ENCODE measurements around the gene C3orf33. TPM values are rescaled to one million over a fixed set of nuclear protein-coding genes. Genes with fewer than 3 reads are reported as not detected.
"Not testable (repeated sequence)": the region's sequence is repeated elsewhere in the genome, so short reads cannot be mapped to it uniquely, and the experiment has no call there.

The C3orf33 gene
- total and polyA plus RNA-seq, 2 experiments from 2014 or later: 6.4 to 9.4 TPM

DNA sequence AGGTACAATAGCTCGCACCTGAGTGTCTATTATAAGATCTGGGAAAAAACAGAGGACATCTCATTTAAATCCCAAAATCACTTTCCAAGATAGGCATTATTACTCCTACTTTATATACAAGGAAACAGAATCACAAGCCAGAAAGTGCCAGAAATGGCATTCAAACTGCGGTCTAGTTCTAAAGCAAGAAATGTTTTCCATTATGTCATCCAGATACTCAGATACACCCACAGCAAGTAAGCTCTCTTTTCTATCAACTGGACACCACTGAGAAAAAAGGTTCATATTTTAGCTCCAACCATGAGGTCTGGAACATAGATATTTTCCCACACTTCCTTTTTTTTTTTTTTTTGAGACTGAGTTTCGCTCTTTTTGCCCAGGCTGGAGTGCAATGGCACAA, 40.0 kb upstream of the C3orf33 start:
- H3K4me1 ChIP-seq (ENCODE audit: insufficient read depth): peaks cover 16% of the 10 kb centered on the region
- no peaks in the 10 kb centered on the region for H3K27me3 ChIP-seq
- peaks cover 11% of the 10 kb centered on the region for H4K20me1 ChIP-seq (ENCODE audit: insufficient read depth, poor library complexity, severe bottlenecking)
- peaks cover 66% of the 10 kb centered on the region for H3K79me2 ChIP-seq
- H3K9me3 ChIP-seq (ENCODE audit: low read depth): no peaks in the 10 kb centered on the region
- H3K4me3 ChIP-seq: no peak overlapping the region
- H3K36me3 ChIP-seq (replicated peaks; ENCODE audit: insufficient read depth, low read depth): no peaks in the 10 kb centered on the region
- no peaks in the 10 kb centered on the region for H3K9me2 ChIP-seq (replicated peaks; ENCODE audit: insufficient read depth)
- H2AFZ ChIP-seq: no peak overlapping the region
- 94% methylated on average over 3 of the region's 3 CpGs for WGBS (ENCODE audit: low lambda C conversion rate, missing lambda C conversion rate)
- H3K4me2 ChIP-seq: no peak overlapping the region
- no peak for DNase-seq (ENCODE audit: low spot score)
- H3K27ac ChIP-seq: no peak overlapping the region
- TF ChIP-seq, protein P1, sequence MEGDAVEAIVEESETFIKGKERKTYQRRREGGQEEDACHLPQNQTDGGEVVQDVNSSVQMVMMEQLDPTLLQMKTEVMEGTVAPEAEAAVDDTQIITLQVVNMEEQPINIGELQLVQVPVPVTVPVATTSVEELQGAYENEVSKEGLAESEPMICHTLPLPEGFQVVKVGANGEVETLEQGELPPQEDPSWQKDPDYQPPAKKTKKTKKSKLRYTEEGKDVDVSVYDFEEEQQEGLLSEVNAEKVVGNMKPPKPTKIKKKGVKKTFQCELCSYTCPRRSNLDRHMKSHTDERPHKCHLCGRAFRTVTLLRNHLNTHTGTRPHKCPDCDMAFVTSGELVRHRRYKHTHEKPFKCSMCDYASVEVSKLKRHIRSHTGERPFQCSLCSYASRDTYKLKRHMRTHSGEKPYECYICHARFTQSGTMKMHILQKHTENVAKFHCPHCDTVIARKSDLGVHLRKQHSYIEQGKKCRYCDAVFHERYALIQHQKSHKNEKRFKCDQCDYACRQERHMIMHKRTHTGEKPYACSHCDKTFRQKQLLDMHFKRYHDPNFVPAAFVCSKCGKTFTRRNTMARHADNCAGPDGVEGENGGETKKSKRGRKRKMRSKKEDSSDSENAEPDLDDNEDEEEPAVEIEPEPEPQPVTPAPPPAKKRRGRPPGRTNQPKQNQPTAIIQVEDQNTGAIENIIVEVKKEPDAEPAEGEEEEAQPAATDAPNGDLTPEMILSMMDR (IDR thresholded peaks at IDR 0.05; ENCODE audit: poor library complexity): no peak
- TF ChIP-seq EZH2phosphoT487 (IDR thresholded peaks at IDR 0.05; ENCODE audit: low read depth, severe bottlenecking, unreplicated experiment): no peak
- TF ChIP-seq EZH2 (IDR thresholded peaks at IDR 0.05; ENCODE audit: borderline replicate concordance): no peak

DNA sequence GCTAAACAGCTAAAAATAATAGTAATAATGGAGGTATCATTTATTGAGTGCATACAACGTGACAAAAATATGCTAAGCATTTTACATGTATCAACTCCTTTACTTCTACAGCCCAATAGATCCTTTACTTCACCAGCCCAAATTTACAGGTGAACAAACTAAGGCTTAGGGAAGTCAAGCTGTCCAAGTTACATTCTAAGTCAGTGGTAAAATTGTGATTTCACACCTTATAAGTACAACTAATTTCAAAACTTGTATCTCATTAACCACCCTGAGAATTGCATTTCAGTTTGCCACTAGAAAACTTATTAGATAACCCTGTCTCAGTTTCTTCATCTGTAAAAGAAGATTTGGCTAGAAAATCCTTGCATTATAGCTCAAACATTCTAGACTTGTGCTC, 37.5 kb upstream of the C3orf33 start:
- Histone ChIP-seq H4K20me1 (ENCODE audit: insufficient read depth, poor library complexity, severe bottlenecking) (peaks cover 7% of the 10 kb centered on the region), H3K79me2 (peaks cover 41% of the 10 kb centered on the region), H3K36me3 (replicated peaks; ENCODE audit: insufficient read depth, low read depth) (no peaks in the 10 kb centered on the region), H3K4me1 (ENCODE audit: insufficient read depth) (no peaks in the 10 kb centered on the region), H3K4me2 (no peak overlapping the region), H3K27me3 (no peaks in the 10 kb centered on the region), H3K9me2 (replicated peaks; ENCODE audit: insufficient read depth) (no peaks in the 10 kb centered on the region), H3K9me3 (ENCODE audit: low read depth) (no peaks in the 10 kb centered on the region), H2AFZ (no peak overlapping the region), H3K27ac (no peak overlapping the region), H3K4me3 (no peak overlapping the region)
- no peak for DNase-seq (ENCODE audit: low spot score)
- no peak for TF ChIP-seq EZH2phosphoT487 (IDR thresholded peaks at IDR 0.05; ENCODE audit: low read depth, severe bottlenecking, unreplicated experiment)
- TF ChIP-seq, protein P1 (IDR thresholded peaks at IDR 0.05; ENCODE audit: poor library complexity): no peak
- no peak for TF ChIP-seq EZH2 (IDR thresholded peaks at IDR 0.05; ENCODE audit: borderline replicate concordance)
- 91% methylated on average over 1 of the region's 1 CpG for WGBS (ENCODE audit: low lambda C conversion rate, missing lambda C conversion rate)

- DNase-seq (ENCODE audit: low spot score): no peak
- no peaks in the 10 kb centered on the region for H3K9me3 ChIP-seq (ENCODE audit: low read depth)
- no peak overlapping the region for H2AFZ ChIP-seq
- no peak overlapping the region for H3K4me2 ChIP-seq
- H4K20me1 ChIP-seq (ENCODE audit: insufficient read depth, poor library complexity, severe bottlenecking): peaks cover 2% of the 10 kb centered on the region
- no peaks in the 10 kb centered on the region for H3K4me1 ChIP-seq (ENCODE audit: insufficient read depth)
- no peaks in the 10 kb centered on the region for H3K79me2 ChIP-seq
- no peaks in the 10 kb centered on the region for H3K27me3 ChIP-seq
- no peak overlapping the region for H3K27ac ChIP-seq
- no peak overlapping the region for H3K4me3 ChIP-seq
- WGBS (ENCODE audit: low lambda C conversion rate, missing lambda C conversion rate): 87% methylated on average over 9 of the region's 9 CpGs
- no peaks in the 10 kb centered on the region for H3K9me2 ChIP-seq (replicated peaks; ENCODE audit: insufficient read depth)
- TF ChIP-seq, protein P1 (IDR thresholded peaks at IDR 0.05; ENCODE audit: poor library complexity): no peak
- TF ChIP-seq EZH2phosphoT487 (IDR thresholded peaks at IDR 0.05; ENCODE audit: low read depth, severe bottlenecking, unreplicated experiment) (no peak), EZH2 (IDR thresholded peaks at IDR 0.05; ENCODE audit: borderline replicate concordance) (no peak)
- H3K36me3 ChIP-seq (replicated peaks; ENCODE audit: insufficient read depth, low read depth): no peaks in the 10 kb centered on the region
Measured at GRCh38 chr3:155835341-155836071, 29.4 kb upstream of the C3orf33 start.

- H3K79me2 ChIP-seq; H3K9me2 ChIP-seq (replicated peaks; ENCODE audit: insufficient read depth); H3K4me3 ChIP-seq; H2AFZ ChIP-seq; H3K27ac ChIP-seq; DNase-seq (ENCODE audit: low spot score); H3K4me2 ChIP-seq; H3K27me3 ChIP-seq; H3K9me3 ChIP-seq (ENCODE audit: low read depth); H3K36me3 ChIP-seq (replicated peaks; ENCODE audit: insufficient read depth, low read depth); H4K20me1 ChIP-seq (ENCODE audit: insufficient read depth, poor library complexity, severe bottlenecking); H3K4me1 ChIP-seq (ENCODE audit: insufficient read depth): not testable (repeated sequence)
- WGBS (ENCODE audit: low lambda C conversion rate, missing lambda C conversion rate): 96% methylated on average over 13 of the region's 13 CpGs
Measured at GRCh38 chr3:155828490-155829098, 22.5 kb upstream of the C3orf33 start.

All from hepatocyte (in vitro differentiated cells).